Measurements from ENCODE around the gene KIAA0753. TPM values are rescaled to one million over a fixed set of nuclear protein-coding genes. Genes with fewer than 3 reads are reported as not detected.

The KIAA0753 gene
- total and polyA plus RNA-seq, 7 donors, result 3.6 to 18.3 (median 14.1) TPM

DNA sequence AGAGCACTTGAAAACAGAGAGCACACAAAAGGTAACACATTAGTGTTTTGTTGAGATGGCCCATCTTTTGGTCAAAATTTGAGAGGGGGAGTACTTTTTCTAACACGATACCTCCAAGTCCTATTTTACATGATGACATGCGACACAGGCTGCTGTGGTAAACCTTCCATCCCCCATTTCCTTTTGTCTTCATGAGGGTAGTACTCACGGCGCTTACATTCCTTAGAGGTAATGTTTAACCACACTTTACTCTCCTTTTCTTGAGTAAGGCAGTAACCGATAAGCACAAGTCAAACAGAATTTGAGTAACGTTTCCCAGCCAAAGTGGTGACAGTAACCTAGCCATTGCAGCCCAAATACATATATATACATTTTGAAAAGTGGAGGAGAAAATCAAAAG is 48.3 kb downstream of the KIAA0753 start:
- Histone ChIP-seq H3K27ac (peak overlapping the region in 1 of 4 donors; percentile 39), H3K27me3 (no peaks in the 10 kb centered on the region), H3K36me3 (peaks cover 14 to 95% (median 56%) of the 10 kb centered on the region in 4 donors), H3K4me1 (no peaks in the 10 kb centered on the region), H3K9me3 (no peaks in the 10 kb centered on the region), H3K4me3 (no peak overlapping the region)
- WGBS, 2 donors, result 15 to 69% methylated on average over 6 of the region's 6 CpGs
- no peak for DNase-seq
- intact Hi-C loops (cut with DNase I), result no loop called here
- TF ChIP-seq EP300 (IDR thresholded peaks at IDR 0.05) (no peak), POLR2A (IDR thresholded peaks at IDR 0.05) (no peak), POLR2AphosphoS5 (IDR thresholded peaks at IDR 0.05) (no peak)
- TF ChIP-seq, protein P1, sequence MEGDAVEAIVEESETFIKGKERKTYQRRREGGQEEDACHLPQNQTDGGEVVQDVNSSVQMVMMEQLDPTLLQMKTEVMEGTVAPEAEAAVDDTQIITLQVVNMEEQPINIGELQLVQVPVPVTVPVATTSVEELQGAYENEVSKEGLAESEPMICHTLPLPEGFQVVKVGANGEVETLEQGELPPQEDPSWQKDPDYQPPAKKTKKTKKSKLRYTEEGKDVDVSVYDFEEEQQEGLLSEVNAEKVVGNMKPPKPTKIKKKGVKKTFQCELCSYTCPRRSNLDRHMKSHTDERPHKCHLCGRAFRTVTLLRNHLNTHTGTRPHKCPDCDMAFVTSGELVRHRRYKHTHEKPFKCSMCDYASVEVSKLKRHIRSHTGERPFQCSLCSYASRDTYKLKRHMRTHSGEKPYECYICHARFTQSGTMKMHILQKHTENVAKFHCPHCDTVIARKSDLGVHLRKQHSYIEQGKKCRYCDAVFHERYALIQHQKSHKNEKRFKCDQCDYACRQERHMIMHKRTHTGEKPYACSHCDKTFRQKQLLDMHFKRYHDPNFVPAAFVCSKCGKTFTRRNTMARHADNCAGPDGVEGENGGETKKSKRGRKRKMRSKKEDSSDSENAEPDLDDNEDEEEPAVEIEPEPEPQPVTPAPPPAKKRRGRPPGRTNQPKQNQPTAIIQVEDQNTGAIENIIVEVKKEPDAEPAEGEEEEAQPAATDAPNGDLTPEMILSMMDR (IDR thresholded peaks at IDR 0.05), result no peak

DNA sequence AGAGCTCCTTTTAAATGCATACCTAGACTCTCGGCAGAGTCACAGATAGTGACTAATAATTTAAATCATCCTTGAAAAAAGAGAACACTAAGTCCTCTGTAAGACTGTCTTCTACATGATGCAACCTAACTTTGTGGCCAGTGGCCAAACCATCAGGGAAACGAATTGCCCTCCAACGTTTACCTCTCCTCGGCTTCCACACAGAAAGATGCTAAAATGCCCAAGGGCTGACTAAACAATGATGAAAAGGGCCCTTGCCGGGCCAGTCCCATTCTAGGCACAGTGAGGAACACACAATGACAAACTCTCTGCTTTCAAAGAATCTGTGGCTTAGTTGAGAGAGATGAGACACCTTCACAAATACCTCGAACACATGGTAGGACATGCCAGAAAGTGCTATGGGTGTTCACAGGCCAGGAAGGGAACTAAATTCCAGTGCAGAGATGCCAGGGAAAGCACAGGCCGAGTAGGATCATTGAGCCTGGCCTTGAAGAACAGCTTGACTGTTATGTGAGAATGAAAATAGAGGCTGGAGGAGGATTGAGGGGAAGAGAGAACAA is 48.8 kb downstream of the KIAA0753 start:
- no peak for DNase-seq
- Histone ChIP-seq H3K27ac (peak overlapping the region in 1 of 4 donors; percentile 39), H3K4me1 (no peaks in the 10 kb centered on the region), H3K36me3 (peaks cover 14 to 97% (median 58%) of the 10 kb centered on the region in 4 donors), H3K4me3 (no peak overlapping the region), H3K9me3 (no peaks in the 10 kb centered on the region), H3K27me3 (no peaks in the 10 kb centered on the region)
- WGBS, 2 donors, result 61 to 79% methylated on average over 7 of the region's 7 CpGs
- intact Hi-C loops (cut with DNase I), result no loop called here
- TF ChIP-seq EP300 (IDR thresholded peaks at IDR 0.05), result no peak
- TF ChIP-seq POLR2A (IDR thresholded peaks at IDR 0.05), result no peak
- TF ChIP-seq, protein P1 (IDR thresholded peaks at IDR 0.05), result no peak
- TF ChIP-seq POLR2AphosphoS5 (IDR thresholded peaks at IDR 0.05), result no peak

DNA sequence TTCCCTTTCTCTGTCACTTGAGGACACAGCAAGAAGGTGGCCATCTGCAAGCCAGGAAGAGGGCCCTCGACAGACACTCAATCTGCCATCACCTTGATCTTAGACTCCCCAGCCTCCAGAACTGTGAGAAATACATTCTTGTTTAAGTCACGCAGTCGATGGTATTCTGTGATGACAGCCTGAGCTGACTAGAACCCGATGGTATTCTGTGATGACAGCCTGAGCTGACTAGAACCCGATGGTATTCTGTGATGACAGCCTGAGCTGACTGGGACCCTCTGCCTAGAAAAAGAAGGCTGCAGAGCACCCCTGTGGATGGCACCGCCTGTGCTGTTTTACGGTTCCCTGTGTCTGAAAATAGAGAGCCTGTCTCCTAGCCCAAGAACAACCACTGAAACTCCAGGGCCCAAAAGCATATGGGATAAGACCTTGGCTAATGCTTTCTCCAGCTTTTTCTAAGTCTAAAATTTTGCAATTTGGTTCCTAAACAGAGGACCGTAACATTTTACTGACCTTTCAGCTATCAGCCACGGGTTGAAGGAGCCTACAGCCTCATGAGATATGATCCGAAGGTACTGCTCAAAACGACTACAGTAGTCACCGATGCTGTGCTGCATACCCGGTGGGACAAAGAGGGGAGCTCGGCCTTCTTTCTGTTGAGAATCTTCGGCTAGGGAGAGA is 51.1 kb downstream of the KIAA0753 start:
- intact Hi-C loops (cut with DNase I), result no loop called here
- H3K4me3 ChIP-seq, result no peak overlapping the region
- TF ChIP-seq, protein P1 (IDR thresholded peaks at IDR 0.05), result no peak
- no peak for TF ChIP-seq POLR2AphosphoS5 (IDR thresholded peaks at IDR 0.05)
- TF ChIP-seq EP300 (IDR thresholded peaks at IDR 0.05), result no peak
- TF ChIP-seq POLR2A (IDR thresholded peaks at IDR 0.05), result no peak
- H3K9me3 ChIP-seq, result peaks cover 0 to 4% (median 0%) of the 10 kb centered on the region in 4 donors
- H3K27ac ChIP-seq, result no peak overlapping the region
- H3K4me1 ChIP-seq, result no peaks in the 10 kb centered on the region
- WGBS, 2 donors, result 95 to 96% methylated on average over 15 of the region's 15 CpGs
- no peaks in the 10 kb centered on the region for H3K27me3 ChIP-seq
- H3K36me3 ChIP-seq, result peaks cover 24 to 97% (median 55%) of the 10 kb centered on the region in 4 donors
- no peak for DNase-seq

DNA sequence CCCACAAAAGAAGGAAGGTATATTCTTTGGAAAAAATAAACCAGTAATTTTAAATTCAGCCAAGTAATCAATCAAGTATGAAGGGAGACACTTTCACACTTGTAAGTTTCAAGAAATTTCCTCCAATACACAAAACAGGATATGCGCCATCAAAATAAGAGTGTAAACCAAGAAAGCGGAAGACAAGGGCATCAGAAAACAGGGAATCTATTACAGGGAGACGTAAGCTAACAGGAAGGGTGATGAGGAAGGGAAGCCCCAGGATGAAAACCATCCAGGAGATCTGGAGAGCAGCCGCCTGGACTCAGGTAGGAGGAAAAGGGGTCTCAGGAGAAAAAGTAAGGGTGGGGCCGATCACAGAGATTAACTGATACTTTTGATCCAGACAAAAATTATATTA is 52.3 kb downstream of the KIAA0753 start:
- no peaks in the 10 kb centered on the region for H3K27me3 ChIP-seq
- no peak overlapping the region for H3K4me3 ChIP-seq
- WGBS, 2 donors, result 96 to 97% methylated on average over 5 of the region's 5 CpGs
- H3K4me1 ChIP-seq, result no peaks in the 10 kb centered on the region
- TF ChIP-seq POLR2A (IDR thresholded peaks at IDR 0.05), result no peak
- no peak for TF ChIP-seq EP300 (IDR thresholded peaks at IDR 0.05)
- TF ChIP-seq, protein P1 (IDR thresholded peaks at IDR 0.05), result no peak
- no peak for TF ChIP-seq POLR2AphosphoS5 (IDR thresholded peaks at IDR 0.05)
- intact Hi-C loops (cut with DNase I), result no loop called here
- DNase-seq, result no peak
- H3K36me3 ChIP-seq, result peaks cover 24 to 97% (median 50%) of the 10 kb centered on the region in 4 donors
- H3K9me3 ChIP-seq, result peaks cover 0 to 4% (median 0%) of the 10 kb centered on the region in 4 donors
- H3K27ac ChIP-seq, result no peak overlapping the region

Data from sigmoid colon (tissue), 7 donors.